Measurements from ENCODE around the gene SLC25A21.

SLC25A21 gene

GRCh38 chr14:36676236-36676635 lies 496.2 kb downstream of the SLC25A21 start:
- no peak for DNase-seq

DNA sequence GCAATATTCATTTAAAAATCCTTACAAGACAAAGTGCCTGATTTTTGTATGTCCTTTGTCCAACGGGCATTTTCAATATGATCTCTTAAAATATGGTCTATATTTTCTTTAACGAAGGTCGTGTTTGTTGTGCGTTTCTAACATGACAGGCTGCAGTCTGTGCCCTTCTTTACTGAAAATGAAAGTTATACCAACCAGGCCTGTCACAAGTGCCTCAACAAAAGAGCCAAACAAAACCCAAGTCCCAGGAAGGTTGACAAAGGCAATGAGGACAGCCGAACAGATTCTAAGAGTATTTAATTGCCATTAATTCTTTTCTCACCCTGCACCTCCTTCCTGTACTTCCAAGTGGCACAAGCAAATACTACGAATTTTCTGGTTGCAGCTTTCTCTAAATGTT lies 496.8 kb downstream of the SLC25A21 start:
- DNase-seq, result no peak

GRCh38 chr14:36674659-36675058 lies 497.7 kb downstream of the SLC25A21 start:
- no peak for DNase-seq

DNA sequence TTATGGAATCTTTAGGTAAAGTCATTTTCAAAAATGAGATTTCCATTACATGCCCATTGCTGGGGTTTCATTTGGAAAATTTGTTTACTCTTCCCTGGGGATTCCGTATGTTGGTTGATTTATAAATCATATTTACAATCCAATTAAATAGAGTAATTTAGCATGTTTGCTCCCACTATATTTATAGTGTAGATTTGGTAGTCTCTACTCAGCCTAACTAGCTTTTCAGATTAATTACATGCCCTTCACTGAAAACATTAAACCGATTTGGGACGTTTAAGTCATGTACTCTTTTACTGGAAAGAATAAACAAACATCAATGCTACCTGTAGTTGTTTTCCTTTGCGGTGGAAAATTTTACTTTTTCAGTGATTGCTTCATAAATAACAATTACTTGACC lies 500.3 kb downstream of the SLC25A21 start:
- DNase-seq, result peak; percentile 35

DNA sequence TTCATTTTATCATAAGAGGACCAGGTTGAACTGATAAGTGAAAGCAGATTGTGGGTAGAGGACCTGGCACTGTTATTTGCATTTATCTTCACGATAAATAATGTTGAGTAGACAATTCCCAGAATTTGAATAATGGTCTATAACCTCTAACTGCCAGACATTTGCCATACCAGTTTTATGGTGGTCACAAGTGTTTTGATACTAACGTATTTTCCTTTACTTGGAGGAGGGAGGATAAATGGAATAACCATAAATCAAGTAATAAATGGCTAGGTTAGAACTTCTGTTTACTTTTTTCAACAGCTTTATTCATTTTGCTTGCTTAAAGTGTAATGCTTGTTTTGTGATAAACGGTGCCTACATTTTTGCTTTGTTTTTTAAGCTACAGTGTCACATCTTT lies 501.3 kb downstream of the SLC25A21 start:
- DNase-seq, result no peak

DNA sequence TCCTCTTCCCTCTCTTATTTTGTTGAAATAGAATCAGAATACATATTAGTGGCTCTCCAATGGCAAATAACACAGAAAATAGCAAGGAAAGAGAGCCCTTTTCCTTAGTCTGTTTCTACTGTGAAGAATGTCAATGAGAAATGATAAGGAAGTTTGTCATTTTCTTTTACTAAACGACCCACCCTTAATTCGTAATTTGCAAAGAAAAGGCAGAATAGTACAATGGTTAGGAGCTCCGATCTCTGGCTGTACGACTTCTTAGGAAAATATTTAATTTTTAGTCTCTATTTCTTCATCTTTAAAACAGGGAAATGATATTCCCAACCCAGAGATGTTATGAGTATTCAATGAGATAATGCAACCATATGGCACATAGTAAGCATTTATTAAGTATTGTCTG lies 504.7 kb downstream of the SLC25A21 start:
- DNase-seq, result no peak

- no peak for DNase-seq
These were observed 505.8 kb downstream of the SLC25A21 start for GRCh38 chr14:36666416-36667206.

DNA sequence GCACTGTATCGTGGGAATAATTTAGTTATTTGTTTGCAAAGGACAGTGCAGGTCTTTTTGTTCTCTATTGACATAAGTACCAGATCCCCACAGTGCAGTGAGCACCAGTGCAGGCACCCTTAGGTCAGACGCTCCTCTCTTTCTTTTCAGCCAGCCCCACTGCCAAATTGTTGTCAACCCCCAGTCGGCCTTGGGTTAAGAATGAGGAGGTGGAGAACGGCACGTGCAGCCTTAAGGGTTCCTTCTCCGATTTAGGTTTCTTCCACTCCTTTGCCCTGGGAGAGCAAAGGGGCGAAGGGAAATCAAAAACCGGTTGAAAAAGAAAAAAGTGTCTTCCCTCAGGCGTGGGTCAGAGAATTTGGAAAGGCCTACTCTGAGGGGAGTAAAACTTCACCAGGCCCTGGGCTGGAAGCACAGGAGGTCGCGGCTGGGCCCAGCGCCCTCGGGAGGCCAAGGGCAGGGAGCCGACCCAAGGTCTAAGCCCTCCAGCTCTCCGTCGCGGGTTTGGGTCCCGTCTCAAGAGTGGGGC lies 506.5 kb downstream of the SLC25A21 start:
- no peak for DNase-seq

GRCh38 chr14:36664322-36665193 lies 507.8 kb downstream of the SLC25A21 start:
- no peak for DNase-seq

GRCh38 chr14:36663404-36664321 lies 508.7 kb downstream of the SLC25A21 start:
- no peak for DNase-seq

DNA sequence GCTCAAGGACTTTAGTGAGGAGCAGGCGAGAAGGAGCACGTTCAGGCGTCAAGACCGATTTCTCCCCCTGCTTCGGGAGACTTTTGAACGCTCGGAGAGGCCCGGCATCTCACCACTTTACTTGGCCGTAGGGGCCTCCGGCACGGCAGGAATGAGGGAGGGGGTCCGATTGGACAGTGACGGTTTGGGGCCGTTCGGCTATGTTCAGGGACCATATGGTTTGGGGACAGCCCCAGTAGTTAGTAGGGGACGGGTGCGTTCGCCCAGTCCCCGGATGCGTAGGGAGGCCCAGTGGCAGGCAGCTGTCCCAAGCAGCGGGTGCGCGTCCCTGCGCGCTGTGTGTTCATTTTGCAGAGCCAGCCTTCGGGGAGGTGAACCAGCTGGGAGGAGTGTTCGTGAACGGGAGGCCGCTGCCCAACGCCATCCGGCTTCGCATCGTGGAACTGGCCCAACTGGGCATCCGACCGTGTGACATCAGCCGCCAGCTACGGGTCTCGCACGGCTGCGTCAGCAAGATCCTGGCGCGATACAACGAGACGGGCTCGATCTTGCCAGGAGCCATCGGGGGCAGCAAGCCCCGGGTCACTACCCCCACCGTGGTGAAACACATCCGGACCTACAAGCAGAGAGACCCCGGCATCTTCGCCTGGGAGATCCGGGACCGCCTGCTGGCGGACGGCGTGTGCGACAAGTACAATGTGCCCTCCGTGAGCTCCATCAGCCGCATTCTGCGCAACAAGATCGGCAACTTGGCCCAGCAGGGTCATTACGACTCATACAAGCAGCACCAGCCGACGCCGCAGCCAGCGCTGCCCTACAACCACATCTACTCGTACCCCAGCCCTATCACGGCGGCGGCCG lies 509.6 kb downstream of the SLC25A21 start:
- DNase-seq, result no peak

GRCh38 chr14:36662258-36662542 lies 510.2 kb downstream of the SLC25A21 start:
- no peak for DNase-seq

- peak; percentile 88 for DNase-seq
These were observed 510.7 kb downstream of the SLC25A21 start, which contains the start of gene PAX9 for GRCh38 chr14:36661506-36662257. Gene PAX9, plus strand, starts transcription at chr14:36661860. Its CDS starts 230 bp downstream, at chr14:36662090.

DNA sequence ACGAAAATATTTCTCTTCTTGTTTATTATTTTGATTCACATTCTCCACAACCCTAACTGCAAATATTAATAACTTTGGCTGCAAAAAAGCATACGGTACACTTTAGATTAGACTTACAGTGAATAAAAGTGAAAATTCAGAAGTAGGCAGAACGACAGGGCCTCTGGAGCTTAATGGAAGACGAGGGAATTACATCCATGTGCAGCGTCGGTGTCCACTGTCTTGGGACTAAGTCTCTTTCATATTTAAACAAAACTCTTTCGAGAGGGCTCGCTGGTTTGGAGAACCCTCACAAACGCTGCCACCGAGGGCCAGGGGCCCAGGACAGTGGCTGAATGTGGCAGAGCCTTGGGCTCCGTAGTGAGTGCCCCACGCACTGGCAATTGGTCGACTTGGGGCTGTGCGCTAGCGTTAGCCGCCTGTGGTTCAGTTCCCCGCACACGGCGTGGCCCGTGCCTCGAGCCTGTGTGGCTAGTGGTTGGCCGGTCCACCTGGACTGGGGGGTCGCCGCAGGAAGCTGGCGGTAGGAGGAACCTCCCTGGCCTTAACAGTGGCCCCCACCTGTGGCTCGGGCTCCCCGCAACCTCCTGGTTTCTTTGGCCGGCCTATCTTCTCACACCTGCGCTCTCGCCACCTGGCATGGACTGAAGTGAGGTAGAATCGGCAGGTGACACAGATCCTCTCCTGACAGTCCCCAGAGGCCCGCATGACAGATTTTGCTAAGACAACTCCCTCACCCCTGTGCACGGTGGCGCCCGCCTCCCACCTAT lies 511.5 kb downstream of the SLC25A21 start:
- DNase-seq, result peak; percentile 69

- no peak for DNase-seq
These were observed 512.3 kb downstream of the SLC25A21 start for GRCh38 chr14:36659822-36660735.

DNA sequence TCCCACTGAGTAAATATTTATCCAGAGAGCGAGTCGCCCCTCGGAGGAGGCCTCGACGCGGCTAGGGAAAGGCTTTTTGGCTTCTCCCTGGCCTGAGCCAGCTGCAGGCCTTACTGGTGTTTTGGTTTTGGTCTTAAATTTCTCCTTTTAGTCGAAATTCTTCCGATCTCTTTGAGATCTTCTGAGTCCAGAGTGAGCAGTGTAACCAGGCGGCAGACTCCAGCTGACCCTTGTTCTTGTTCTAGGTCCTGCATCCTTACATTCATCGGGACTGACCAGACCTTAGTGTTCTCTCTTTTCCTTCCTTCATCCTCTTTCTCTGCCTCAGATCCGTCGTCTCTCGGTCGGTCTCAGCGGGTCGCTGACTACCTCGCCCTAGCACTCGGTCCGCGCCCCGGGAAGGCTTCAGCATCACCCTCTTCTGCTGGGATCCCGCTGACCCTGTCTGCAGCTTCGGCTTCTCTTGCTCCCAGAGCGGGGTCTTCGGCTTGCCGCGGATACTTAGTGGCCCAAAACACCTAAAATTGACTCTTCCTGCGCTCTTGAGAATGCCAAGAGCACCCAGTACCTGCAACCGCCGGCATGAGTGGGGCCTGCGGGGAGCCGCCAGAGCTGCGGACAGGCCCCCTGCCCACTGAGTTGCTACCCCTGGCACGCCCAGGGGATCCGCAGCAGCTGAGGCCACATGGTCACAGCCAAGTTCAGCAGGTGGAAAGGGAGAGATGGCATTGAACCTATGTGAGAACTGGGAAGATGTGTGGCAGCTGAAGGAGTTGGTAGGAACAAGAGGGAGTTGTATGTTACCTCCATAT lies 513.2 kb downstream of the SLC25A21 start:
- no peak for DNase-seq

DNA sequence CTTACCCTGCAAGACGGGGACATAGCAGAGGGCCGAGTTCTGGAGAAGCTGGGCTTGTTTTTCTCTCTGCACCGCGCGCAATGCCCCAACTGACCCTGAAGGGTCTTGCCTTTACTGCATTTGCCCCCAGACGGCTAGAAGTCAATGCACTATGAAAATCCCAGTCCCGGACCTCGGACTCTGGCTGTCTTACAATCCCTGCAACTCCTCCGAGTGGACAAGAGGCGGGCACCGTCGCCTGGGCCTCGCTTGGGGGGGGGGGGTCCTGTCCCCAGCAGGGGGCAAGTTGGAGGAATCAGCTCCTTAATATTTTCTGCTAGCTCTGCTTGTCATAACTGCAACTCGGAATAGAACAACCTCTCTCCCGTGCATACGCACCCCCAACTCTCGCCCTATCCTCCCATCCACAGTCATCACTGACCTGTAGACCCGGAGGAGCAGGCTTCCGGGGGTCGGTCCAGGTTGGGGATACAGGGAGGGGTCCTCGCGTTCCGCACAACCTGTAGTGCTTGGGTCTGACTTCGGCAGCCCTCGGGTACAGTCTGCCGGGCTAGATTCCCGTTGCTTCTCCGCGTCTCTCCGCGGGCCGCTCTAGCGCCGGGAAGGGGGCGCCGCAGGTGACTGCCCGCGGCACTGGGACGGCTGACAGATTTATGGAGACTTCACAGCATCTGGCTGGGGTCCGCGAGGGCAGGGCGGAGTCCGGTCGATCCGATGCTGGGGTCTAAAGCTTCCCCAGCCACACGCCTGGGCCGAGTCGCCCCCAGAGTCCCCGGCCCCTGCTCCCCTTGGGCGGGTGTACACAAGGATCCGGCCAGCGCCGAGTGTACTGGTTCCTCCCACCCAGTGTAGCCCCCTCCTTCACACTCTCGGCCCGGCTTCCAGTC lies 514.0 kb downstream of the SLC25A21 start:
- no peak for DNase-seq

All from NCI-H1436 treated with DMSO at 0.1 percent for 48 hours (cell line).